ENCODE results near the gene OR4N2. TPM values are rescaled to one million over a fixed set of nuclear protein-coding genes. Genes with fewer than 3 reads are reported as not detected.
"Not testable (repeated sequence)": the region's sequence is repeated elsewhere in the genome, so short reads cannot be mapped to it uniquely, and the experiment has no call there.

OR4N2 gene
- total and polyA plus RNA-seq, 2 experiments from 2014 or later = not detected

GRCh38 chr14:19838433-19838832 is 34.9 kb downstream of the OR4N2 start:
- no peaks in the 10 kb centered on the region for H4K20me1 ChIP-seq (ENCODE audit: insufficient read depth)
- H3K4me2 ChIP-seq (ENCODE audit: unreplicated experiment) = no peak overlapping the region
- H3K9me3 ChIP-seq (ENCODE audit: low read depth) = no peaks in the 10 kb centered on the region
- no peaks in the 10 kb centered on the region for H3K4me1 ChIP-seq (ENCODE audit: insufficient read depth)
- no peak for DNase-seq
- H3K27ac ChIP-seq = no peak overlapping the region
- H3K27me3 ChIP-seq (replicated peaks; ENCODE audit: insufficient read depth) = no peaks in the 10 kb centered on the region
- no peak overlapping the region for H2AFZ ChIP-seq
- H3F3A ChIP-seq (ENCODE audit: insufficient read depth) = no peaks in the 10 kb centered on the region
- H3K36me3 ChIP-seq (ENCODE audit: low read depth) = no peaks in the 10 kb centered on the region
- H3K79me2 ChIP-seq (ENCODE audit: insufficient read depth) = no peaks in the 10 kb centered on the region
- H3K9ac ChIP-seq = no peak overlapping the region
- TF ChIP-seq EZH2phosphoT487 (IDR thresholded peaks at IDR 0.05; ENCODE audit: insufficient read depth, low read depth) = no peak
- no peak for TF ChIP-seq EZH2 (IDR thresholded peaks at IDR 0.05; ENCODE audit: insufficient read depth, poor library complexity, severe bottlenecking)
- H3K4me3 ChIP-seq = no peak overlapping the region
- no peaks in the 10 kb centered on the region for H3K9me2 ChIP-seq (ENCODE audit: insufficient read depth)
- in situ Hi-C loops (cut with MboI) = no loop called here

GRCh38 chr14:19851365-19851764 is 47.8 kb downstream of the OR4N2 start:
- Histone ChIP-seq H3K36me3 (ENCODE audit: low read depth) (no peaks in the 10 kb centered on the region), H3K9me3 (ENCODE audit: low read depth) (no peaks in the 10 kb centered on the region), H3K27ac (no peak overlapping the region), H3K4me1 (ENCODE audit: insufficient read depth) (no peaks in the 10 kb centered on the region), H3K27me3 (replicated peaks; ENCODE audit: insufficient read depth) (no peaks in the 10 kb centered on the region), H3K79me2 (ENCODE audit: insufficient read depth) (no peaks in the 10 kb centered on the region), H4K20me1 (ENCODE audit: insufficient read depth) (no peaks in the 10 kb centered on the region), H3F3A (ENCODE audit: insufficient read depth) (no peaks in the 10 kb centered on the region), H3K4me2 (ENCODE audit: unreplicated experiment) (no peak overlapping the region), H3K9me2 (ENCODE audit: insufficient read depth) (no peaks in the 10 kb centered on the region), H3K9ac (no peak overlapping the region), H2AFZ (no peak overlapping the region), H3K4me3 (no peak overlapping the region)
- TF ChIP-seq EZH2 (IDR thresholded peaks at IDR 0.05; ENCODE audit: insufficient read depth, poor library complexity, severe bottlenecking) (no peak), EZH2phosphoT487 (IDR thresholded peaks at IDR 0.05; ENCODE audit: insufficient read depth, low read depth) (no peak)
- DNase-seq = peak; percentile 5
- in situ Hi-C loops (cut with MboI) = no loop called here

GRCh38 chr14:19866061-19866669 is 62.6 kb downstream of the OR4N2 start:
- WGBS, 2 experiments (ENCODE audit: low coverage in 1 of 2, low lambda C conversion rate in 2 of 2, missing lambda C conversion rate in 2 of 2) = 64 to 75% methylated on average over 28 to 39 of the region's 39 CpGs
- H3K27me3 ChIP-seq (replicated peaks; ENCODE audit: insufficient read depth); H3K4me1 ChIP-seq (ENCODE audit: insufficient read depth); H4K20me1 ChIP-seq (ENCODE audit: insufficient read depth); H3K9me3 ChIP-seq (ENCODE audit: low read depth); H3F3A ChIP-seq (ENCODE audit: insufficient read depth); H3K4me2 ChIP-seq (ENCODE audit: unreplicated experiment); DNase-seq; H3K4me3 ChIP-seq; H3K9ac ChIP-seq; H3K27ac ChIP-seq; H3K9me2 ChIP-seq (ENCODE audit: insufficient read depth); in situ Hi-C loops (cut with MboI); H3K36me3 ChIP-seq (ENCODE audit: low read depth); H2AFZ ChIP-seq; H3K79me2 ChIP-seq (ENCODE audit: insufficient read depth): not testable (repeated sequence)

GRCh38 chr14:19873178-19873577 is 69.6 kb downstream of the OR4N2 start:
- Histone ChIP-seq H3K4me1 (ENCODE audit: insufficient read depth) (no peaks in the 10 kb centered on the region), H3F3A (ENCODE audit: insufficient read depth) (no peaks in the 10 kb centered on the region), H3K9me3 (ENCODE audit: low read depth) (no peaks in the 10 kb centered on the region), H3K27me3 (replicated peaks; ENCODE audit: insufficient read depth) (no peaks in the 10 kb centered on the region), H3K4me2 (ENCODE audit: unreplicated experiment) (no peak overlapping the region), H2AFZ (no peak overlapping the region), H3K9me2 (ENCODE audit: insufficient read depth) (no peaks in the 10 kb centered on the region), H3K79me2 (ENCODE audit: insufficient read depth) (no peaks in the 10 kb centered on the region), H3K4me3 (no peak overlapping the region), H3K36me3 (ENCODE audit: low read depth) (no peaks in the 10 kb centered on the region), H3K9ac (no peak overlapping the region), H4K20me1 (ENCODE audit: insufficient read depth) (no peaks in the 10 kb centered on the region), H3K27ac (no peak overlapping the region)
- WGBS, 2 experiments (ENCODE audit: low coverage in 1 of 2, low lambda C conversion rate in 2 of 2, missing lambda C conversion rate in 2 of 2) = 18 to 21% methylated on average over 6 of the region's 6 CpGs
- in situ Hi-C loops (cut with MboI) = no loop called here
- DNase-seq = no peak
- no peak for TF ChIP-seq EZH2phosphoT487 (IDR thresholded peaks at IDR 0.05; ENCODE audit: insufficient read depth, low read depth)

- H3K79me2 ChIP-seq (ENCODE audit: insufficient read depth) = no peaks in the 10 kb centered on the region
- H3K4me1 ChIP-seq (ENCODE audit: insufficient read depth) = no peaks in the 10 kb centered on the region
- H3K4me2 ChIP-seq (ENCODE audit: unreplicated experiment) = no peak within 1 kb of the TSS
- H3K36me3 ChIP-seq (ENCODE audit: low read depth) = no peaks in the 10 kb centered on the region
- H2AFZ ChIP-seq = no peak within 1 kb of the TSS
- 12 to 21% methylated on average over 2 of the region's 2 CpGs for WGBS, 2 experiments (ENCODE audit: low coverage in 1 of 2, low lambda C conversion rate in 2 of 2, missing lambda C conversion rate in 2 of 2)
- no peak for DNase-seq
- TF ChIP-seq EZH2phosphoT487 (IDR thresholded peaks at IDR 0.05; ENCODE audit: insufficient read depth, low read depth) = no peak
- in situ Hi-C loops (cut with MboI) = no loop called here
- no peak within 1 kb of the TSS for H3K9ac ChIP-seq
- no peak within 1 kb of the TSS for H3K27ac ChIP-seq
- H3F3A ChIP-seq (ENCODE audit: insufficient read depth) = no peaks in the 10 kb centered on the region
- no peaks in the 10 kb centered on the region for H3K27me3 ChIP-seq (replicated peaks; ENCODE audit: insufficient read depth)
- H4K20me1 ChIP-seq (ENCODE audit: insufficient read depth) = no peaks in the 10 kb centered on the region
- no peak within 1 kb of the TSS for H3K4me3 ChIP-seq
- H3K9me3 ChIP-seq (ENCODE audit: low read depth) = no peaks in the 10 kb centered on the region
- no peaks in the 10 kb centered on the region for H3K9me2 ChIP-seq (ENCODE audit: insufficient read depth)
Observed at GRCh38 chr14:19874842-19875241, 71.3 kb downstream of the OR4N2 start, which contains the start of gene OR4K2. Gene OR4K2, plus strand, starts transcription at chr14:19875142. Its CDS starts 1,126 bp downstream, at chr14:19876268.
